ENCODE results near the gene BTG3.

The BTG3 gene, protein sequence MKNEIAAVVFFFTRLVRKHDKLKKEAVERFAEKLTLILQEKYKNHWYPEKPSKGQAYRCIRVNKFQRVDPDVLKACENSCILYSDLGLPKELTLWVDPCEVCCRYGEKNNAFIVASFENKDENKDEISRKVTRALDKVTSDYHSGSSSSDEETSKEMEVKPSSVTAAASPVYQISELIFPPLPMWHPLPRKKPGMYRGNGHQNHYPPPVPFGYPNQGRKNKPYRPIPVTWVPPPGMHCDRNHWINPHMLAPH

DNA sequence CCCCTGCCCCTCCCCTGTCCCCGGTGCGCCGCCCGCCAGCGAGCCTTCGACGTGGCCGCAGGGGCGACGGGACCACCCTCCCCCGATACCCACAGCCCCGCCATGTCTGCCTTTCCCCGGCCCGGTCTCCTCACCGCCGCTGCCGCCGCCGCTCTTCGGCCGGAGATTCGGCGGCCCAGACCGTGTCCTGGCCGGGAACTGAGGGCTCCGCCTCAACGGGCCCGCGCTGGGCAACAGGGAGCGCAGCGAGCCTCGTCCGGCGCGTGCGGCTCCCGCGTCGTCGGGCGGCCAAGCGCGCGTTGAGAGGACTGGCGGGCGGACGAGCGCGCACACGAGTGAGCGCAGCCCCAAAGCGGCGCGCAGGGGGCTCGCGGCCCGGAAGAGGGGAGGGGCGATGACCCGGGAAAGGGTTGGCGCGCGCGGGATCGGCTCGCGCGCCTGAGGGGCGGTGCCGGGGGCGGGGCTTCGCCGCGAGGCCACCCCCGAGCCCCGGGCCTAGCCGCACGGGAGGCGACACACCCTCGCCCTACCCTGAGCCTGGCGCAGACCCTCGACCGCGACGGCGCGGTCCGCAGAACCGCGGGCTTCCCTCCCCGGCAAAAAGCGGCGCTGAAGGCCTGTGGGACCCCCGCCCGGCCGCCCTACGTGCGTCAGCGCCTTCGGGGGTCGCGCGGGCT, at the start of gene BTG3:
Gene BTG3, minus strand, starts transcription at position 337 of the 677 bp plus-strand sequence. CDS start 3,757 bp downstream, outside the sequence.
- H3K4me3 ChIP-seq (replicated peaks; ENCODE audit: low read depth, low read length), result peak within 1 kb of the TSS; percentile 95
- peak; percentile 27 for DNase-seq (ENCODE audit: extremely low read depth, low read depth)
- TF ChIP-seq, protein P1, sequence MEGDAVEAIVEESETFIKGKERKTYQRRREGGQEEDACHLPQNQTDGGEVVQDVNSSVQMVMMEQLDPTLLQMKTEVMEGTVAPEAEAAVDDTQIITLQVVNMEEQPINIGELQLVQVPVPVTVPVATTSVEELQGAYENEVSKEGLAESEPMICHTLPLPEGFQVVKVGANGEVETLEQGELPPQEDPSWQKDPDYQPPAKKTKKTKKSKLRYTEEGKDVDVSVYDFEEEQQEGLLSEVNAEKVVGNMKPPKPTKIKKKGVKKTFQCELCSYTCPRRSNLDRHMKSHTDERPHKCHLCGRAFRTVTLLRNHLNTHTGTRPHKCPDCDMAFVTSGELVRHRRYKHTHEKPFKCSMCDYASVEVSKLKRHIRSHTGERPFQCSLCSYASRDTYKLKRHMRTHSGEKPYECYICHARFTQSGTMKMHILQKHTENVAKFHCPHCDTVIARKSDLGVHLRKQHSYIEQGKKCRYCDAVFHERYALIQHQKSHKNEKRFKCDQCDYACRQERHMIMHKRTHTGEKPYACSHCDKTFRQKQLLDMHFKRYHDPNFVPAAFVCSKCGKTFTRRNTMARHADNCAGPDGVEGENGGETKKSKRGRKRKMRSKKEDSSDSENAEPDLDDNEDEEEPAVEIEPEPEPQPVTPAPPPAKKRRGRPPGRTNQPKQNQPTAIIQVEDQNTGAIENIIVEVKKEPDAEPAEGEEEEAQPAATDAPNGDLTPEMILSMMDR (IDR thresholded peaks at IDR 0.05; ENCODE audit: low read depth, low read length, missing control alignments), result no peak

DNA sequence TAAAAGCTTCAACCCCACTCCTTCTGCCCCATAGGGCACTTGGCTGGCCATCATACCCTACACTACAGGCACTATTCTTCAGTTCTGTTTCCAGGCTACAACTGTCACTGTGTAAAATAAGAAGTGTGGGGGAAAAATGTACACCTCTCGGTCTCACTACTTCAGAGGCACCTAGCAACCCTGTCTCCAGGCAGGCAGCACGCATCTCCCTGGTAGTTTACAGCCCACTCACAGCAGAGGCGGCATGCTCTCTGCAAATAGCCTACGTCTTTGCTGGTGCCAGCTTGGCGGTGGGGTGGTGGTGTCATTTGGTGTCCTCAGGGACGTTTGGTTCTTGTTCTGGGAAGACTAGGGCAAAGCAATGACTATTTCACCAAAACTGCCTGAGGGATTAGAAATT, 48.2 kb upstream of the BTG3 start:
- DNase-seq (ENCODE audit: extremely low read depth, low read depth), result no peak
- TF ChIP-seq, protein P1 (IDR thresholded peaks at IDR 0.05; ENCODE audit: low read depth, low read length, missing control alignments), result no peak
- H3K4me3 ChIP-seq (replicated peaks; ENCODE audit: low read depth, low read length), result no peak overlapping the region

DNA sequence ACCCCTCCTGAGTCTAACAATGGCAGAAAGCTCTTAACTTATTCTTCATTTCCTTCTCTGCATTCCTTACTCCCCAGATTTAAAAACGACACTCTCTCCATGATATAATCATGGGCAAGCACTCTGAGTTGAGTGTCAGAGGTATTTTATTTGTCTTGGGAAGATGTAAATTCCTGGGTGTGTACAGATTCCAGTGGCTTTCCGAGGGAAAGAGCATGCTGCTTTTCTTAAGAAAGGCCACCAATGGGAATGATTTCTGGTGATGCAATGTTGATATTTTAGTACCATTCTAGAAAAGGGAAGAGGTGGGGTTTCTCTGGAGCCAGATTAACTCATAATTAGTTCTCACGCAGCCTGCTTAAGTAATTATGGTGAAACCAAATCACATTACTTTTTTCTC, 47.8 kb upstream of the BTG3 start:
- H3K4me3 ChIP-seq (replicated peaks; ENCODE audit: low read depth, low read length), result no peak overlapping the region
- DNase-seq (ENCODE audit: extremely low read depth, low read depth), result no peak
- TF ChIP-seq, protein P1 (IDR thresholded peaks at IDR 0.05; ENCODE audit: low read depth, low read length, missing control alignments), result no peak

DNA sequence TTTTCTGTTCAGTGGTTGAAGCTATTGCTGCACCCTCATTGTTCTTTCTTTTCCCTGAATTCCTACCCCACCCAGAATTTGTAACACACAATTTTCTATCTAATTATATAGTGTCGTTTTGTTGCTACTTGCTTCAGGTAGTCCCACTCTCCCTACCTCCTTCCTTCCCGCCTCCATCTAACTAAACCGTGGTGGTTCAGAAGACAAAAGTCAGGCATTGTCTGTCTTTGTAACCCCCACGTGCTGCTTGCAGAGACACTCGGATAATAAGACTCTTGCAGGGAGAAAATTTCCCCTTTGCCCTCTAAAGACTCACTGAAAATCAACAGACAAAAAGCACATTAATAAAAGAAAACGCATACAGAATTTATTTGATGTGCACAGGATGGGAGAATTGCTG, 46.2 kb upstream of the BTG3 start:
- TF ChIP-seq, protein P1 (IDR thresholded peaks at IDR 0.05; ENCODE audit: low read depth, low read length, missing control alignments), result no peak
- DNase-seq (ENCODE audit: extremely low read depth, low read depth), result no peak
- no peak overlapping the region for H3K4me3 ChIP-seq (replicated peaks; ENCODE audit: low read depth, low read length)

DNA sequence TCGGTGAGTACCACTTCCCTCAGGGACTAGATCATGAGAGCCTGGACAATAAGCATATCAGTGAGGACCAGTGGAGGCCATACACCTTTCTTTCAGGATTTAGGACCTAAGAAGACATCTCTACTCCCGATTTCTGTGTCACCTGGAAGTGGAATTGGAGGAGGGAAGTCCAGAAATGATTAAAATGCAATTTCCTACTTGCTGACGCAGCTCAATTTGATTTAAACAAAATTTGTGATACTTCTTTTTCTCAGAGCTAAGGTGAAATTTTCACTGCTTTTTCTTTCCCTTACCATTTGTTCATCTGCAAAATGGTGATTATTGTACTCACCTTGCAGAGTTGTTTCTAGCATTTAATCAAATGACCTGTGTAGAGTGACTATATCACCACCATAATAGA, 38.8 kb upstream of the BTG3 start:
- no peak overlapping the region for H3K4me3 ChIP-seq (replicated peaks; ENCODE audit: low read depth, low read length)
- TF ChIP-seq, protein P1 (IDR thresholded peaks at IDR 0.05; ENCODE audit: low read depth, low read length, missing control alignments), result no peak
- DNase-seq (ENCODE audit: extremely low read depth, low read depth), result no peak

DNA sequence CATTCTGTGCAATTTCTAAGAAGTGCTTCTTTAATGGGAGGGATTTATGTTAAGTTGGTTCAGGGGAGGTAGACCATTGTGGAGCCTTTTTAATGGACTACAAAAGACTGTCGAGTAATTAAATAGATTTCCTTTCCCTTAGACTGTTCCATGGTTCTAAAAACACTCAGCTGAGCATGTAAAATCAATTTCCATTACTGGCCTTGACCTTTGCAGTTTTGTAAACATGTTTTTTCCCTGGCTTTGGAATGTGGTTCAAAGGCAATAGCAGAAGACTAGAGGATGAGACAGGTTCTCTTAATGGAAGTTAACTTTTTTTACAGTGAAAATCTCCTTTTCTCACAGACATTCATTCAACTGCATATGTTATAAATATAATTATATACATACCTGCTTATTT, 37.6 kb upstream of the BTG3 start:
- DNase-seq (ENCODE audit: extremely low read depth, low read depth), result no peak
- no peak overlapping the region for H3K4me3 ChIP-seq (replicated peaks; ENCODE audit: low read depth, low read length)
- TF ChIP-seq, protein P1 (IDR thresholded peaks at IDR 0.05; ENCODE audit: low read depth, low read length, missing control alignments), result no peak
